NCI-H1436 (cell line): ENCODE measurements around the gene CEACAM6.

Source experiments
- DNase-seq: peaks from one replicate; lab custom pipeline; 2025; lab: John Stamatoyannopoulos, UW

The CEACAM6 gene

DNA sequence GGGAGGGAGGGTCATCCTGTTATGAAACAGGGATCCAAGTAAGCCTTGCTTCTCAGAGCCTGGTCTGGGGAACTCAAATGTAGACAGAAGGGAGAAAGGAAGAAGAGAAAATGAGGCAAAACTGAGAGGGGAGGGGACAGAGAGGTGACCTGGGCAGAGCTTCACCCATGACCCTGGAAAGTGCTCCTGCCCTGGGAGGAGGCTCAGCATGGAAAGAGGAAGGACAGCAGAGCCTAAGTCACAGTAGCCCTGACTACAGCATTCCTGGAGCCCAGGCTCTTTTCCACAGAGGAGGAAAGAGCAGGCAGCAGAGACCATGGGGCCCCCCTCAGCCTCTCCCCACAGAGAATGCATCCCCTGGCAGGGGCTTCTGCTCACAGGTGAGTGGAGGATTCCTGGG is 41.0 kb downstream of the CEACAM6 start, which contains the start of gene CEACAM3:
Gene CEACAM3 (plus strand): TSS at position 226 of the 400 bp plus-strand sequence. CDS start 91 bp downstream, at position 317.
- no peak for DNase-seq

DNA sequence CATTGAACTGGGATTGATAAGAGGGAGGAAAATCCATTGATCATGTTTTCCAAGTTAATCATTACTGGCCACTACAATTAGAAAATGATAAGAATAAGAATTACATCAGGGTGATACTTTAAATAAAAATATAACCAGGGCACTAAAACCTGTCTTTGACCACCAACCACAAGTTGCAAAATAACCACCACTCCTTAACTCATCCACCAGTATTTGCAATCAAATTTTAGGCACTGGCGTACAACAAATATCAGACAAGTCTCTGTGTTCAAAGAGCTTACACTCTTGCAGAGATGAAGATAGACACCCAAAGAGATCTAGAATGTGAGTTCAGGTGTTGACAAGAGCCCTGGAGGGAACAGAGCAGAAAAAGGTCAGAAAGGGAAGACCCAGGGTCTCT is 41.6 kb downstream of the CEACAM6 start:
- no peak for DNase-seq

DNA sequence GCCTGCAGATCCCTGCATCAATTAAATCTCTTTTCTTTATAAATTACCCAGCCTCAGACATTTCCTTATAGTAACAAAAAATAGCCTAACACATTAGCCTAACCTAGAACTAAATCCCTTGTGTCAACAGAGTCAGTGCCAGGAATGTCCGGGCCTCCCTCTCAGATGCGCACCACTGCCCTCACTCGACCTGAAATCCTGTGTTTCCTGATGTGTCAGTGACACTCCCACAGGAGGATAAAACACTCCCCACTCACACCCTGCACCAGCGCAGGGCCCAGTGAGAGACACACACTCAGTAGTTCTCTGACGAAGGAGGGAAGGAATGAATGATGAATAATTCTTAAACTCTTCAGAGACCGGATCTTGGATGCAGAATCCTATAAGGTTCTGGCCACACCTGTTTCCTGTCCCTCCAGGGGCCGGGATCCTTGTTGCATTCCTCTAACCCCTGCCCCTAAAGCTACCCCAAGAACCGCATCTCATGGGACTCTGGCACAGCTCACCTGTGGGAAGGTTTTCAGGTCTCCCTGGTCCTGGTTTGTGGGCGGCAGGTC is 44.2 kb downstream of the CEACAM6 start:
- no peak for DNase-seq

DNA sequence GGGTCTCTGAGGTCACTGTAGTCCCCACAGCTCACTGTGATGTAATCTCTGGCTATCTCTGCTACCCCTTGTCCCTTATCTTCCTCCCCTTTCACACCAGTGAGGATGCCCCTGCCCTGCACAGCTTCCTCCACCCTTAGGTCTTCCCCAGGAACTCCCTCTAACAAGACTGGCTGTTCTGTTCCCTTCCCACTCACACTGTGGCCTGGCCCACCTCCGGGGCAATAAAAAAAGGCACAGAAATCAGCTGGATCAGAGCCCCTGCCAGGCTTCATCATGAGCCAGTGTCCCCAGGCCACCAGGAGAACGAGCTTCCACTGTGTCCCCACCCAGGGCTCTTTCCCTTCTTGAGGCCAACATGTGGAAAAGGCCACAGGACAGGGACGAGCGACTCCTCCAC is 45.7 kb downstream of the CEACAM6 start:
- DNase-seq, result no peak

DNA sequence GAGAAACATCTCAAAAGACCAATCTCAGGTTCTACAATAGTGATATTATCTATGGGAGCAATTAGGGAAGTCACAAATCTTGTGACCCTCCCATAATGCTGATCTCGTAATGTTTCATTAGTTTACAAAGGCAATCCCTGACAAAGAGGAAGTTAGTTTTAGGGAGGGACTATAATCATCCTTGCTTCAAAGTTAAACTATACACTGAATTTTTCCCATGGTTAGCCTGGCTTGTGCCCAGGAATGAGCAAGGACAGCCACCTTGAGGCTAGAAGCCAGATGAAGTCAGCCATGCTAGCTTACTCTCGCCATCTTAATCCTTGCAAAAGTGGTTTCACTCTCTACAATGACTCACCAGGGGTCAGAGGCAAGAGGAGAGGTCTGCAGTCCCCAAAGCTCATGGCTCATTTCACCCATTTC is 46.5 kb downstream of the CEACAM6 start:
- DNase-seq, result no peak

DNA sequence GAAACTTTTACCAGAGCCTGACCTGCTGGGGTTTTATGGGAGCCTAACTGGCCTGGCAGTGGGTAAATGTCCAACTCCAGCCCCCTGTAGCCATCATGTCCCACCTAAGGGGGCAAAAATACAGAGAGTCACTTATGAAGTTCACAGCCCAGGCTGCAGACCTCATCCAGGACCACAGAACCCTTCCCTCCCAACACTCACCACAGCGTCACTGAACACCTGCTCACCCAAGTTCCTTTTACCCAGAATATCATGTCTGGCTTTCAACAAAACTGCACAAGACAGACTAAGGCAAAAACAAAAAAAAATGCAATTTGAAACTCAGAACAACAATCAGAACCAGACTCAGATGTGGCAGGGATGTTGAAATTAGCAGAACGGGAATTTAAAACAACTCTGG is 47.4 kb downstream of the CEACAM6 start:
- DNase-seq, result no peak

DNA sequence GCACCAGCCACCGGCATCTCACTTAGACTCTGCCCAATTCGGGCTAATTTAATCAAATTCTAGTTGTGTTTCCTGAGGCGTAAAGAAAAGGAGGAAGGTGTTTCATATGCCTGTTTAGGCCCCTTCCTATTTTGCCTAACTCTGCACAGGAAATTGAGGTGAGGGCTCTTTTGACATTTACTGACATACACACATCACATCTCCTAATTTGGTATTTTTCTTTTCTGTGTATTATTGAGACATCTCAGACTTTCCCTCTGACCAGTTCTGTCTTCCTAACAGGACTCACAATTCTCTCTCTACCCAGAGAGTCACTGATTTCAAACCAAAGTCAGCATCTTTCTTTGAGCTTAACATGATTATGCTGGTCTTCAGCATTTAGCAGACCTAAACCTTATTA is 49.0 kb downstream of the CEACAM6 start:
- DNase-seq, result no peak

DNA sequence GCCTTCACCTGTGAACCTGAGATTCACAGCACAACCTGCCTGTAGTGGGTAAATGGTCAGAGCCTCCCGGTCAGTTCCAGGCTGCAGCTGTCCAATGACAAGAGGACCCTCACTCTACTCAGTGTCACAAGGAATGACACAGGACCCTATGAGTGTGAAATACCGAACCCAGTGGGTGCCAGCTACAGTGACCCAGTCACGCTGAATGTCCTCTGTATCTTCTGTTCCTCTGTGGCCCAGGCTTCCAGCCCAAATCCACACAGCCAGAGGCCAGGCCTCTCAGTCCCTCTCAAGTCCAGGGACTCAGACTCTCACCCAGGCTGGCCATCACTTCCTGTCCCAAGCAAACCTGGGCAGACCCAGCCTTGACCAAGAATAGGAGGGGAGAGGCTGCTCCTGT is 51.8 kb downstream of the CEACAM6 start:
- no peak for DNase-seq

DNA sequence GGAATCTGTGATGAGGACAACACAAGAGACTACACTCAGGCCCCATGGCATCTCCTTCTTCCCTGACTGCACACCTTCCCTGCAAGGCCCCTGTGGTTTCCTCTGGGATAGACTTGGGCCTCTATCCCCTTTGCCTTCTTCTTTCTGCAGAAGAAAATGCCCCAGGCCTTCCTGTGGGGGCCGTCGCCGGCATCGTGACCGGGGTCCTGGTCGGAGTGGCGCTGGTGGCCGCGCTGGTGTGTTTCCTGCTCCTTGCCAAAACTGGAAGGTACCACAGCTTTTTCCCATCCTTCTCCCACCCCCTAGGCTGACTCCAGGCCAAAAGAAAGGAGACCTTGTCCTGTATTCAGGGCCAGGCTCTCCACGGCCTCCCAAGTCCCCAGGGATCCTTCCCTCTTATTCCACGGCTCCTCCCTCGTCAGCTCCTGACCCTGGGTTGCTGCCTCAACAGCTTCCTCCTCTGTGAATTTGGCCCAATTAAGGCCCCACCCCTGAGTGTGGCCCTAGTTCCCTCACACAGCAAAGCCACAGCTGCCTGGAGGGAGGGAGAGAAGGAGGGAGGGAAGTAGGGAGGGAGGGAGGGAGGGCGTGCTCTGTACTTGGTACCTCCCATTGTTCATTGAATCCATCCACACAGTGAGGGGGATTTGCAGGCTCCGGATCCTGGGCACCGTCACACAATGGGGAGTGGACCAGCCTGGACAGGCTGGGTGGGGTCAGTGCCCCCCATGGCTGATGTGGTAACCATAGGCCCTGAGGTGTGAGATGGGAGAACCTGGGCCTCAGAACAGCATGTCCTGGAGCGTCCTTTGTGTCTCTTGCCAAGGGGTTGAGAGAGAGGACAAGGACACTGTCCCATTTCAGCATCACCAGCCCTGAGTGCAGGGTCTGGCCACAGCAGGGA is 53.6 kb downstream of the CEACAM6 start:
- DNase-seq, result no peak

DNA sequence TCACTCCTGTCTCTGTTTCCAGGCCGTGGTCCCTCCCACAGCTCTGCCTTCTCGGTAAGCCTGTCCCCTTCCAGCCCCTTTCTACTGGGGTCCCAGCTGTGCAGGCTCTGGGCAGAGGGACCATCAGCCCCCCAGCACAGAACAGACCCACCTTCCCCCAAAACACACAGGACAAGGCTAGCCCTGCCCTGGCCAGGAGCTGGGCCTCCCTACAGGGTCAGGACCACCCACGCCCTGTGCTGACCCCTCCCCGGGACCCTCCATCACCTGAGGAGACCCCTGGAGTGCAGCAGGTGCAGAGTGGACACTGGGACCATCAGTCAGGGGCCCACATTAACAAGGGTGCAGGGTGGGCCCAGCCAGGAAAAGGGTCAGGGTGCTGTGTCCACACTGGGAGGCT is 55.0 kb downstream of the CEACAM6 start:
- DNase-seq, result no peak

DNA sequence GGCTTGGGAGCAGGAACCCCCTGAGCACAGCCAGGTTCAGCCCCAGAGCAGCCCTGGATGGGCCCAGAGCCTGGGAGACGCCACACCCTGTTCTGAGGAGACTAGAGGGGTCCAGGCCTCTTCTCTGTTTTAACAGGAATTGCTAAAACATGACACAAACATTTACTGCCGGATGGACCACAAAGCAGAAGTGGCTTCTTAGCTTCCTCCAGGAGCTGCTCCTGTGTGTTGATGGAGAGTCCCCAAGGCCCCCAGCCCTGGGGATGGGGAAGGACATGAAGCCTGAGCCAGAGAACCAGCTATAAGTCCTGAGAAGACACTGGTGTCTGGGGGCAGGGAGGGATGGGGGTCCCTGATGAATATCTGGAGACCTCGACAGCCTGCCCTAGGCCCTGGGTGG is 55.7 kb downstream of the CEACAM6 start:
- DNase-seq, result no peak

DNA sequence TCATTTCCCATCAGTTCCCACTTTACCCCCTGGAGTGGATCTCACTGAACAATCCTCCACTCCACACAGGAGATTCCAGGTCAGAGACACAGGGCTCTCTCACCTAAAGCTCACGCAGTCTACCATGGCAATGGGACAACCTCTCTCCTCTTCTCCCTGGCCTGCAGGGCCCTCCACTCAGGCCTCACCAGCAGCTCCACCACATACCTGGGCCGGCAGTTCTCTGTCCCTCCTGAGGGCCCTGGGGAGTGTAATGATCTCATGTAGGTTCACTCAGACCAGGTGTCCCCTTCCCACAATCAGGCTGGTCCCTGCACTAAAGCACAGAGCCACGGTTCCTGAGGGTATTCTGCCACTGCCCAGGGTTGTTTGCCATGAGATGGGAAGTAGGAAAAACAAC is 56.7 kb downstream of the CEACAM6 start:
- no peak for DNase-seq

DNA sequence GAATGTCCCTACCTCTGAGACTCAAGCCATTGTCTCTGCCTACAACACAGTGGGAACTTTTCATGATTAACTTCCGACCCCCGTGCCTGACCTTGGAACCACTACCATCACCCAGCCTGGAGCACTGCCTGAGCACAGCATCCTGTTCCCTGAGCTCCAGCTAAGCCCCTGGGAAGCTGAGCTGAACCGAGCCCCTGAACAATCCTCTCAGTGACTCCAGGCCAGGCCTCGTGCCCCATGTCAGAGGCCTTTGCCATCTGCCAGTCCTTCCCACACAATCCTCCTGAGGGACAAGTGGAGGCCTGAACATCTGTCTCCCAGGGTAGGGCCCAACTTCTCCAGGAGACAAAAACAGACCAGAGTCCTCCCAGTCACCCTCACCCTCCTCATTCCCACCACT is 58.6 kb downstream of the CEACAM6 start:
- no peak for DNase-seq

DNA sequence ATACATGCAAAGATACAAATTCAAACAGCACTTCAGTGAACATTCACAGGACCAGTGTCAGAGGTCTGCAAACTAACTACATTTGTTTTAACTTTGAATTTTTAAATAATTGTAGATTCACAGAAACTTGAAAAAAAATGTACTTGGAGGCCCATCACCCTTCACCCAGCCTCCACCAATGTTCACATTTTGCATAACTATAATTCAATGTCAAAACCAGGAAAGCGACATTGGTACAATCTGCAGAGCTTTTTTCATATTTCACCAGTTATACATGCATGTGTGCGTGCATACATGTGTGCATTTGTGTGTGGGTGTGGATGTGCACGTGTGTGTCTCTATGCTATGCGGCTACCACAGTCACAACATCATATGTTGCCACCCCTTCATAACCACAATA is 60.0 kb downstream of the CEACAM6 start:
- DNase-seq, result no peak

DNA sequence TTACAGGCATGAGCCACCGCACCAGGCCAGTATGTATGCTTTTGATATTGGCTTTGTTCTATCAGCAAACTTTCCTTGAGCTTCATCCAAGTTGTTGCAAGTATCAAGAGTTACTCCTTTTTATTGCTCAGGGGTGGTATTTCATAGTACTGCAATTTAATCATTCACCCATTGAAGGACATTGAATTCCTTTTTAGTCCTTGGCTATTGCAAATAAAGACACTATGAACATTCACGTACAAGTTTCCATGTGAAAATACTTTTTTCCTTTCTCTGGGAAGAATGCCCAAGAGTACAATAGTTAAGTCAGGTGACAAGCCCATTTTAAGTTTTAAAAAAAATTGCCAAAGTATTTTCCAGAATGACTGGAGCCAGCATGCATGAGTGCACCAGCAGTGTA is 61.4 kb downstream of the CEACAM6 start:
- DNase-seq, result no peak

DNA sequence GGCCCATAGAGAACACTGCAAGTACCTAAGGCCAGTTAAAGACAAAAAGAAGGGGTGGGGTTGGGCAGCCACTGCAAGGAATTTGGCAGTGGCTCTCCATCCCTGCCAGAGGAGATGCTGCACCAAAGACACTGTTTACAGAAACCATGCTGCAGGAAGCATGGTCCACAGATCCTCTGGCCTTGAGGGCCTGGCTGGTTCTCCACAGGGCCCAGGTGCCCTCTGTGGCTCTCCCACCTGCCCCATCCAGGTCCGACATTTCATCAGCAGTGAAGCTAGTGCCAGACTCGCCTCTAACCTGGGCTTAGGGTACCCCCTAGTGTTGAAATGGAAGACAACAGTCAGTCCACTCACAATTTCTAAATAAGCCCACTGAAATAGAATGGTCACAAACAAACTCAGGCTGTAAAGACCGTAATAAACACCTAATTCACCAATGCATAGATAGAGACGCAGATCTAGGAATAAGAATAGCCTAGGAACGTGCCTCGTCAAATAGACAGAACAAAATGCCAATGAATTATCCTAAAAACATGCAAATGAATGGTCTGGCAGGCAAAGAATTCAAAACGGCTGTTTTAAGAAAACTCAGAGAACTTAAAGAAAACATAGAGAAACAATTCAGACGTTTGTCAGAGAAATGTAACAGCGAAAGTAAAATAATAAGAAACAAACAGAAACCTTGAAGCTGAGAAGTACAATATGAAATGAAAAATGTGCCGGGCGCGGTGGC is 65.8 kb downstream of the CEACAM6 start:
- peak; percentile 81 for DNase-seq
